Suppressor macrophage treated with lipopolysaccharide for 1 hour (primary cell): ENCODE results near the gene RXRA.

ENCODE experiments used
- DNase-seq, 3 donors: peaks; one replicate each; pipeline ENCODE4 v3.0.0-alpha.2; 2020 to 2022

Gene RXRA

GRCh38 chr9:134325813-134326723 is at the start of gene RXRA:
Gene RXRA, plus strand, starts transcription at chr9:134326455. Its CDS starts 177 bp downstream, at chr9:134326632.
- DNase-seq = peak; percentile 85 to 93 (median 88)

DNA sequence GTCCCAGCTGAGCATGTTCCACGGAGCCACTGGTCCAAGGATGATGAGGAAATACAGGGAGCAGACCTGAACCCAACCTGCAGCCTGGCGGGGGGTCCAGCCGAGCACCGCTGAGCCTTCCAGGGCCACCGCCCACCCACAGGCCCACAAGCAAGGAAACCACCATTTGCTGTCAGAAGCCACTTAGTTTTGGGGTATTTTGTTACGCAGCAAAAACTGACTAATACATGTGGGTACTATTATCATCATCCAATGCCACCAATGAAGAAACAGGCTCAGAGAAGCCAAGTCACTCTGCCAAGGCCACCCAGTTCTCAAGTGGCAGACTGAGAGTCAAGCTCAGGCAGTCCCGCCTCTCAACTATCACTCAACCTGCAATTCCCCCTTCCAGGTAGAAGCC is 48.0 kb upstream of the RXRA start:
- no peak for DNase-seq

- no peak for DNase-seq
Measured at GRCh38 chr9:134278974-134279640, 47.1 kb upstream of the RXRA start.

DNA sequence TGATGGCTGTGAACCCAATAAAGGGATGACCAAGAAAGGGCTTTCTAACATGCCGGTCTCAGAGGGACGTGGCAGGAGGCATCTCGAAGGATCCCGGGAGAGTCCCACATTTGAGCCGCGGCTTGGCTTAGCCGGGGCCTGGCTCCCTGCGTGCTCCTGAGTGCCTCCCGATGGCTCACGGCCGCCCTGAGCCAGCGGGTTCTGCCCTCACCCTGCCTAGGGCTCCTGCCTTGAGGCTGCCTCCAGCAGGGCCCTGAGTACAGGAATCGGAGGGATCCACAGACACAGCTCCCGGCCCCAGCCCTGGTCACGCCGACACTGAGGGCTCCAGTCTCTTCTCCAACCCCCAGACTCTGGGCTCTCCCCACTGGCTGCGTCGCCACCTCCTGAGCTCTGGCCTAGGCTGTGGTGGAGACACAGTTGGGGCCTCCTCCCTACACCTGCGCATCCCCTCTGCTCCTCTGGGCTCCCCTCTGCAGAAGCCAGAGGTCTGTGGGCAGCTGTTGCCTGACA is 44.1 kb upstream of the RXRA start:
- DNase-seq = no peak

- DNase-seq = no peak
Measured at GRCh38 chr9:134283111-134283515, 43.1 kb upstream of the RXRA start.

- DNase-seq = no peak
Measured at GRCh38 chr9:134283692-134284265, 42.5 kb upstream of the RXRA start.

DNA sequence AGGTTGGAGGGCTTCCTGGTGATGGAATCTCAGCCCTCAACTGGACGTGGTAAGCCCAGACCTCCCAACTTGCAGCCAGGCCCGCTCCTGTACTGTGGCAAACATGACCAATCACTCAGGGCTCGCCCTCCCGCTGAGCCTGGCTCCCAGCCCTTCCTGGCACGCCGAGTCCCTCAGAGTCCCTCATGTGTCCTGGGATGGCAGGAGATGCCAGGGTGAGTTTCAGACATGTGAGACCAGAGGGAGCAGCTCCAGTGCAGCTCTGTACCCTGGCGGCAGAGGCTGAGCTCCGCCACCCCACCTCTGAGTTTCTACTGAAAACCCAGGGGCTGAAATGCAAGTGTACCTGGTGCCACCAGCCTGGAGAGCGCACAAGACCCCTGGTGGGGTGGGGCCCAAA is 42.0 kb upstream of the RXRA start:
- DNase-seq = no peak

GRCh38 chr9:134284741-134285140 is 41.5 kb upstream of the RXRA start:
- no peak for DNase-seq

- DNase-seq = no peak
Measured at GRCh38 chr9:134285215-134285845, 40.9 kb upstream of the RXRA start.

DNA sequence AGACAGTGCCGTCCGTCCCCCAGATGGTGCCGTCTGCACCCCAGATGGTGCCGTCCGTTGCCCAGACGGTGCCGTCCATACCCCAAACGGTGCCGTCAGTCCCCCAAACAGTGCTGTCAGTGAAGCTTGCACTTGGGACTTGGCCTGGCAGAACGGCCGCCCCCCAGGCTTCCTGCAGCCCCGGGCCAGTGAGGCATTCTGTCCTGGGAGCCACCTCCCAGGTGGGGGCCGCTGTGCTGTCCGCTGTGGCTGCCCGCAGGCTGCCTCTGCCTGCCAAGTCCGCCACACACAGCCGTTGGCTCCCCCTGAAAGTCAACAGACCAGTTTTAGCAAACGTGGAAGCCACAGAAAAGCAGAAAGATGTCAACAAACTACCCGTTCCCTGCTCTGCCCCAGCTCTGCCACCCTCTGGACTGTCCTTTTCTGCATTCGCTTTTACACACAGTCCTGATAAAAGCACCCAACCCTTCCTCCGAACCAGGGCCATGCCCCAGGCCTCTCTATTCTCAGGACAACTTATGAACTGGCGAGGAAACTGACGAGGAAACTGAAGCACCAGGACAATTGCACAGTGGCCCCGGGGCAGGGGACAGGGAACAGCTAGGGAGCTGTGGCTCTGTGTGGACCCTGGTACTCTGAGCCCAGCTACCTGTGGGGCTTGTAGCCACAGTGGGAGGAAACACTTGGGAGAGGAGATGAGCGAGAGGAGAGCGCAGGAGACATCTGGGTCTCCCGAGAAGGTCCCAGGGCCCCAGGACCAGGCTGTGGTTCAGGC is 39.6 kb upstream of the RXRA start:
- DNase-seq = peak in 2 of 3 donors; percentile 10 to 18

DNA sequence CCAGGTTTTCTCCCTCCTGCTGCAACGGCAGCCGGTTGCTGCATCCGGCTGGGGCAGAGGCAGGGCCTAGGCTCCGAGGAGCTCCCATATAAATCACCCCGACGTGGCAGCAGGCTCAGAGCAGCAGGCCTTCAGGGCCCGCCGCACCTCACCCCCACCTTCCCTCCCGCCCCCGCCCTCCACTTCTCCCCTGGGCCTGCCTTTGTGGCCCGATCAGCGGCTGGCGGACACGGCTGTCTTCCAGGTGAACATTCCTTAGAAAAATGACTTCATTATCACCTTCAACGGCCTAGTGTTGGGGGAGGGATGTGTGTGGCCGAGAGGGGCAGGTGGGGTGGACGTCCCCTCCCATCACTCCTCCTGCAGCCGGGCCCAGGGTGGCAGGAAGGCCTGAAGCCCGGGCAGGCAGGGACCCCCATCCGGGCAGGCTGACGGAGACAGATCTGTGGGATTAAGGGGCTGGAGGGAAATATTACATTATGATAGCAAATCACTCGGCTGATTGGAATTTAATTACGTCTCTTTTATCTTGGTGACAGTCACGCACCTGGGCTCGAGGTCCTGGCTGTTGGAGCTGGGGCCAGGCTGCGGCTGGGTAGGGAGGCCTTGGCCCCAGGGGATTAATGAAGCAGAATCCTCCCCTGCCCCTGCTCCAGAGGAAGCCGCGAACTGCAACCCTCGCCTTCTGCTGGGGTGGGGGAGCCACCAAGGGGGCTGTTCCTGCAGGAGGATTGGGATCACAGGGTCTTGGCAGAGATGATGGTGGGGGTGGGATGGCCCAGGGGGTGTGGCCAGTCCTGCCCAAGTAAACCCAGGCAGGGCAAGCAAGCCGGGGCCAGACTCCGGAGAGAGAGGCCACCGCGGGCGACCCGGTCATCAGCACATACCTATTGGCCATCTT is 38.4 kb upstream of the RXRA start:
- DNase-seq = no peak

- no peak for DNase-seq
Measured at GRCh38 chr9:134288746-134289145, 37.5 kb upstream of the RXRA start.

GRCh38 chr9:134289241-134289875 is 36.9 kb upstream of the RXRA start:
- DNase-seq = no peak

- no peak for DNase-seq
Measured at GRCh38 chr9:134290603-134291451, 35.4 kb upstream of the RXRA start.

- DNase-seq = no peak
Measured at GRCh38 chr9:134291452-134291881, 34.8 kb upstream of the RXRA start.

DNA sequence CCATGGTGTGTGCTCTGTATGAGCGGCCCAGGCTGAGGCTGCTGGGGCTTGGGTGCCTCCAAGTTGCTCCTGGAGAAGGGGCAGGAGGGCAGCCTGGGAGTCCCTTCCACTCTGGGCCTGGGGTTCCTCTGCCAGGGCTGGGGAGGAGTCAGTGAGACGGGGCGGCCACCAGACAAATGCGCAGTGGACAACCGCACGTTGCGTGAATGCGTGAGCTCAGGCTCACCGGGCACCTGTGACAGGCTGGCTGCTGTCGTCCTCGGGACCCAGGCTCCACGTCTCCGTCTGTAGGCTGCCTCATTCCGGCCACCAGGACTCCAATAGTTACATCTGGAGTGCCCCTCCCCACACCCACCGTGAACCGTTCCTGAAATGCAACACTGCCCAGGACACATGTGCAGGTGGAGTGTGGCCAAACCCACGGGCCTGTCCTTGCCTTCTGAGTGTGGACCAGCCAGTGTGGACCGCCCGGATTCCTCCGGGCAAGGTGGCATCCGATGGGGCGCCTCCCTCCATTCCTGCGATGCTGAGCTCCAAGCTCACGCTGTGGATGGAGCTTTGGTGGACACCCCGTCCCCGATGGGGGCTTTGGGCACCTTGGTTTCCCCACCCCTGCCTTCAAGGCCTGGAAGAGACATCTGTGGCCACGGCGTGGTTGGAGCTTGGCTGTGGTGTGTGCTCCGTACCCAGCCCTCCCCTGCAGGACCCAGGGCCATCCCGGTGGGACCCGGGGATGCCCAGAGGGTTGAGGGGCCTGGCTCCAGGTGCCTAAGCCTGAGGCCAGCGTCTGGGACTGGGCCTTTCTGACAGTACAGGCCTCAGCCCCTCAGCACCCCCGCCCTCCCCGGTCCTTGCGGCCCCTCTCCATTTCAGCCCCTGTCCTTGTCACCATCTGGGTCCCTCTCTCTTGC is 34.0 kb upstream of the RXRA start:
- no peak for DNase-seq

GRCh38 chr9:134293031-134293521 is 33.2 kb upstream of the RXRA start:
- DNase-seq = no peak

DNA sequence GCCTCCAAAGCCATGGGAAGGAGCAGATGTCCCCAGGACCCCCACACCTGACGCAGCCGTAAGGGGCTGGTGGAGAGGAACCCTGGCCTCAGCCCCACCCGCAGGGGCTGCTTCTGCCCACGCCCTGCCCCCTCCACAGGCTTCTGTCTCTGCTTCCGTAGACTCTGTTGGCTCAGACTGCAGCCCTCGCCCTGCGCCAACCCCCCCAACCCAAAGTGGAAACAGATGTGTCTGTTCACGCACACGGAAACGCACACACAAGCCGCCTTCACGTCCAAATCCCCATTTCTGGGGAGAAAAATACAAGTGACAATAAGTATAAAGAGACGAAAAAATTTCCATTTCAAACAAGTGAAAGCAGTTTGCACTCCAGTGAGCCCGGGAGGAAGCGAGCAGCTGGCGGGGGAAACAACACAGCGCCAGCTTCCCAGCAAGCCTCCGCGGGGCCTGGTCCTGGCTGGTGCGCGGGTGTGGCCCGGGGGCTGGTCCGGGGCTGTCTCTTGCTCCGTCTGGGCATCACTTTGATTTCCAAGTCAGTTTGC is 32.6 kb upstream of the RXRA start:
- DNase-seq = peak; percentile 41 to 74 (median 57)
